Adrenal gland (tissue), 5 donors: ENCODE data around the gene CLUH.

ENCODE experiments used
- POLR2A ChIP-seq, 2 donors: fragments of 450-650 bp; IDR thresholded peaks; one replicate each; pipeline ENCODE4 v1.6.1; 2017; ENCODE audit warnings: antibody characterized with exemption in 2 of 2, mild to moderate bottlenecking in 2 of 2, moderate library complexity in 1 of 2
- TF ChIP-seq, protein P1 (sequence below), 6 experiments: fragments of 450-650 bp in 4 of 6; fragments of 200-600 bp in 2 of 6; sonication (generic) in 1 of 6; IDR thresholded peaks; 1 replicate in 5 of 6; 2 replicates in 1 of 6; pipeline versions ENCODE4 v1.5.1 to v1.8.0; 2016 to 2021; ENCODE audit warnings: antibody characterized with exemption in 6 of 6, mild to moderate bottlenecking in 2 of 6, moderate library complexity in 1 of 6
- donor health status: DM: no; HTN: no; CAD: no.

- TF ChIP-seq POLR2A (IDR thresholded peaks at IDR 0.05), result no peak
- TF ChIP-seq, protein P1, sequence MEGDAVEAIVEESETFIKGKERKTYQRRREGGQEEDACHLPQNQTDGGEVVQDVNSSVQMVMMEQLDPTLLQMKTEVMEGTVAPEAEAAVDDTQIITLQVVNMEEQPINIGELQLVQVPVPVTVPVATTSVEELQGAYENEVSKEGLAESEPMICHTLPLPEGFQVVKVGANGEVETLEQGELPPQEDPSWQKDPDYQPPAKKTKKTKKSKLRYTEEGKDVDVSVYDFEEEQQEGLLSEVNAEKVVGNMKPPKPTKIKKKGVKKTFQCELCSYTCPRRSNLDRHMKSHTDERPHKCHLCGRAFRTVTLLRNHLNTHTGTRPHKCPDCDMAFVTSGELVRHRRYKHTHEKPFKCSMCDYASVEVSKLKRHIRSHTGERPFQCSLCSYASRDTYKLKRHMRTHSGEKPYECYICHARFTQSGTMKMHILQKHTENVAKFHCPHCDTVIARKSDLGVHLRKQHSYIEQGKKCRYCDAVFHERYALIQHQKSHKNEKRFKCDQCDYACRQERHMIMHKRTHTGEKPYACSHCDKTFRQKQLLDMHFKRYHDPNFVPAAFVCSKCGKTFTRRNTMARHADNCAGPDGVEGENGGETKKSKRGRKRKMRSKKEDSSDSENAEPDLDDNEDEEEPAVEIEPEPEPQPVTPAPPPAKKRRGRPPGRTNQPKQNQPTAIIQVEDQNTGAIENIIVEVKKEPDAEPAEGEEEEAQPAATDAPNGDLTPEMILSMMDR (IDR thresholded peaks at IDR 0.05), result no peak
Measured at GRCh38 chr17:2718150-2718938, 6.8 kb upstream of the CLUH start.
